Loucy (cell line): ENCODE data around the gene DLGAP1.

Source experiments
- CTCF ChIP-seq: fragments of 200-600 bp; sonication (generic); conservative IDR thresholded peaks from 2 replicates; pipeline ENCODE4 v1.5.1; 2014; ENCODE audit warnings: mild to moderate bottlenecking, antibody characterized with exemption, low read length
- EZH2phosphoT487 ChIP-seq: fragments of 200-600 bp; IDR thresholded peaks from 2 replicates; pipeline ENCODE4 v1.6.1; 2018; ENCODE audit warnings: antibody characterized with exemption, mild to moderate bottlenecking, moderate library complexity, borderline replicate concordance

GRCh38 chr18:4319738-4320677 is 135.1 kb downstream of the DLGAP1 start:
- TF ChIP-seq CTCF (no peak), EZH2phosphoT487 (no peak)
